HepG2 (cell line): ENCODE data around the gene KRT82. TPM values are rescaled to one million over a fixed set of nuclear protein-coding genes. Genes with fewer than 3 reads are reported as not detected.

Experiments
- ATAC-seq: fragments of 200-7000 bp; cut with Tn5 transposase; 3 replicates; pipeline ENCODE4 v1.9.1; 2020; ENCODE audit warnings: mild to moderate bottlenecking, moderate library complexity
- BruUV-seq: library from RNA; stranded (reverse); fragments of 400-500 nt; replicated peaks from 2 replicates; lab custom pipeline; 2021; lab: Mats Ljungman, UMichigan
- CTCF ChIA-PET: fragments of 300-600 bp; formaldehyde crosslinking; extraction: SDS; loops from one replicate; lab custom pipeline; 2021; ENCODE audit warnings: low total read pairs, inconsistent platforms, low intra/inter-chr PET ratio; lab: Yijun Ruan, JAX
- POLR2A ChIA-PET: fragments of 350-600 bp; sonication (Branson Sonifier 250); formaldehyde crosslinking; loops from one replicate; lab custom pipeline; 2020; ENCODE audit warnings: antibody characterized with exemption, inconsistent platforms; lab: Yijun Ruan, JAX
- DNase-seq: peaks from one replicate; pipeline ENCODE4 v3.0.0-alpha.2; 2015; ENCODE audit warnings: low spot score
- FAIRE-seq: peaks from 3 replicates; lab custom pipeline; 2011; peaks lifted over from hg19 to GRCh38; lab: Jason Lieb, UNC
- H2AFZ ChIP-seq: one replicate; pipeline ENCODE4 v1.6.1; 2011; ENCODE audit warnings: low read length, inconsistent platforms
- H3K27ac ChIP-seq: fragments of 300-600 bp; 3 replicates; pipeline ENCODE4 v1.8.0; 2011; ENCODE audit warnings: mixed run types, mild to moderate bottlenecking, mixed read lengths, low read length, inconsistent platforms; ENCODE audit not compliant: insufficient read depth; ENCODE audit errors: extremely low read length
- H3K27me3 ChIP-seq, 2 experiments: fragments of 200-600 bp in 1 of 2; 2 replicates in 1 of 2; 3 replicates in 1 of 2; pipeline versions ENCODE4 v1.6.0 to v1.8.0; 2011; ENCODE audit warnings: low read length in 2 of 2, mild to moderate bottlenecking in 2 of 2, moderate library complexity in 2 of 2, inconsistent platforms in 1 of 2; ENCODE audit not compliant: insufficient read depth in 2 of 2, control insufficient read depth in 1 of 2
- H3K36me3 ChIP-seq, 2 experiments: fragments of 200-600 bp in 1 of 2; replicated peaks in 1 of 2; 2 replicates in 1 of 2; 3 replicates in 1 of 2; pipeline versions ENCODE4 v1.5.1 to v1.8.0; 2011; ENCODE audit warnings: low read length in 2 of 2, inconsistent platforms in 1 of 2; ENCODE audit not compliant: insufficient read depth in 2 of 2, control insufficient read depth in 1 of 2
- H3K4me1 ChIP-seq: 2 replicates; pipeline ENCODE4 v1.5.1; 2012; ENCODE audit warnings: low read length, inconsistent platforms; ENCODE audit not compliant: insufficient read depth
- H3K4me2 ChIP-seq: 2 replicates; pipeline ENCODE4 v1.6.0; 2011; ENCODE audit warnings: low read depth, low read length, inconsistent platforms
- H3K4me3 ChIP-seq, 3 experiments: fragments of 200-600 bp in 1 of 3; sonication (generic), shearing (Covaris generic) in 1 of 3; replicated peaks in 1 of 3; 2 replicates each; pipeline ENCODE4 v1.5.1; 2011 to 2016; ENCODE audit warnings: low read length in 3 of 3, inconsistent platforms in 2 of 3, low read depth in 2 of 3, mild to moderate bottlenecking in 2 of 3, control low read depth in 1 of 3, mixed read lengths in 1 of 3; ENCODE audit not compliant: insufficient read depth in 1 of 3
- H3K79me2 ChIP-seq: one replicate; pipeline ENCODE4 v1.6.1; 2011; ENCODE audit warnings: low read length, inconsistent platforms; ENCODE audit not compliant: insufficient read depth
- H3K9ac ChIP-seq: 2 replicates; pipeline ENCODE4 v1.6.0; 2011; ENCODE audit warnings: mild to moderate bottlenecking, low read depth, low read length, inconsistent platforms; ENCODE audit not compliant: insufficient read depth
- H3K9me3 ChIP-seq: 2 replicates; pipeline ENCODE4 v1.5.1; 2012; ENCODE audit warnings: mild to moderate bottlenecking, low read length
- H4K20me1 ChIP-seq: 2 replicates; pipeline ENCODE4 v1.6.0; 2011; ENCODE audit warnings: inconsistent platforms, mild to moderate bottlenecking, low read length, moderate library complexity; ENCODE audit not compliant: insufficient read depth
- ATF4 ChIP-seq, 2 experiments: fragments of 450-650 bp in 1 of 2; sonication (generic) in 1 of 2; formaldehyde crosslinking; IDR thresholded peaks; 2 replicates each; pipeline versions ENCODE4 v1.5.0 to v1.8.0; 2020 to 2022; ENCODE audit warnings: mild to moderate bottlenecking in 1 of 2, missing genetic modification reagents in 1 of 2
- CREB3 ChIP-seq: sonication (generic); formaldehyde crosslinking; IDR thresholded peaks from 2 replicates; pipeline ENCODE4 v1.5.0; 2020; ENCODE audit warnings: missing genetic modification reagents
- ELF4 ChIP-seq: sonication (generic); formaldehyde crosslinking; IDR thresholded peaks from 2 replicates; pipeline ENCODE4 v1.5.0; 2020; ENCODE audit warnings: missing genetic modification reagents, mild to moderate bottlenecking, moderate library complexity, borderline replicate concordance
- GABPA ChIP-seq, 2 experiments: IDR thresholded peaks; 2 replicates each; pipeline ENCODE4 v1.6.1; 2011 to 2016; ENCODE audit warnings: low read depth in 2 of 2, low read length in 1 of 2, missing biosample characterization in 1 of 2, missing genetic modification characterization in 1 of 2
- HHEX ChIP-seq: IDR thresholded peaks from 2 replicates; pipeline ENCODE4 v1.6.1; 2016; ENCODE audit warnings: control low read depth
- MAX ChIP-seq: IDR thresholded peaks from 2 replicates; pipeline ENCODE4 v1.6.1; 2012; ENCODE audit warnings: inconsistent platforms
- MIER2 ChIP-seq: IDR thresholded peaks from 2 replicates; pipeline ENCODE4 v1.6.1; 2016; ENCODE audit warnings: missing biosample characterization, missing genetic modification reagents
- NBN ChIP-seq: fragments of 450-650 bp; conservative IDR thresholded peaks from 2 replicates; pipeline ENCODE4 v1.6.1; 2017
- NCOR1 ChIP-seq: fragments of 200-600 bp; sonication (generic); IDR thresholded peaks from 2 replicates; pipeline ENCODE4 v1.7.0; 2017; ENCODE audit warnings: antibody characterized with exemption, low read length, borderline replicate concordance
- SMAD3 ChIP-seq: sonication (generic); formaldehyde crosslinking; IDR thresholded peaks from 2 replicates; pipeline ENCODE4 v1.4.0; 2020; ENCODE audit warnings: missing genetic modification reagents
- SOX5 ChIP-seq: IDR thresholded peaks from 2 replicates; pipeline ENCODE4 v1.6.1; 2016; ENCODE audit warnings: borderline replicate concordance
- TIGD3 ChIP-seq: sonication (generic); formaldehyde crosslinking; IDR thresholded peaks from 2 replicates; pipeline ENCODE4 v1.5.1; 2020; ENCODE audit warnings: mild to moderate bottlenecking, missing genetic modification reagents, borderline replicate concordance
- ZNF317 ChIP-seq: sonication (generic); formaldehyde crosslinking; IDR thresholded peaks from 2 replicates; pipeline ENCODE4 v1.5.0; 2020; ENCODE audit warnings: mild to moderate bottlenecking, missing genetic modification reagents
- ZNF557 ChIP-seq: sonication (generic); formaldehyde crosslinking; IDR thresholded peaks from 2 replicates; pipeline ENCODE4 v1.4.0; 2020; ENCODE audit warnings: missing genetic modification reagents
- WGBS: methylation state at CpG from one replicate; pipeline ENCODE4 v1.1.6; 2017; ENCODE audit warnings: low lambda C conversion rate; 5-methylcytosine and 5-hydroxymethylcytosine counted together
- in situ Hi-C: cut with HindIII; loops from 2 replicates; pipeline ENCODE4 v1.10.0; 2017; ENCODE audit warnings: low pct_unique_long_range_greater_than_20kb; ENCODE audit not compliant: extremely low pct_ligation_motif_present
- intact Hi-C: fragments of 100-400 bp; cut with micrococcal nuclease; formaldehyde crosslinking; loops from one replicate; pipeline ENCODE4 v1.10.0; 2022; ENCODE audit not compliant: unreplicated experiment
- polyA plus RNA-seq, 8 experiments: library from polyadenylated mRNA; depleted of rRNA in 3 of 8; stranded (reverse) in 7 of 8; unstranded in 1 of 8; fragments of >200 nt; fragmentation: Illumina TruSeq in 4 of 8; extraction: Trizol in 4 of 8; gene quantifications; 2 replicates each; pipeline versions ENCODE4 v1.2.1 to v1.2.3, GENCODE V29; 2011 to 2016; ENCODE audit warnings: low read depth in 4 of 8, missing spikeins in 1 of 8, mixed read lengths in 1 of 8; ENCODE audit not compliant: insufficient read depth in 1 of 8
- total RNA-seq, 5 experiments: library from RNA; depleted of rRNA; stranded (reverse); fragments of >200 nt; fragmentation: Illumina TruSeq; extraction: Trizol; gene quantifications; 2 replicates each; pipeline ENCODE4 v1.2.3, GENCODE V29; 2016; ENCODE audit warnings: low read depth in 1 of 5
- TF ChIP-seq, protein P1 (sequence below): IDR thresholded peaks from 2 replicates; pipeline ENCODE4 v1.6.1; 2018; ENCODE audit warnings: missing genetic modification reagents
- TF ChIP-seq, protein P2 (sequence below): sonication (generic); formaldehyde crosslinking; IDR thresholded peaks from 2 replicates; pipeline ENCODE4 v1.5.1; 2020; ENCODE audit warnings: missing genetic modification reagents, mild to moderate bottlenecking, borderline replicate concordance
- TF ChIP-seq, protein P3 (sequence below): sonication (generic); formaldehyde crosslinking; IDR thresholded peaks from 2 replicates; pipeline ENCODE4 v1.5.0; 2020; ENCODE audit warnings: mild to moderate bottlenecking, missing genetic modification reagents

Gene KRT82
- total and polyA plus RNA-seq, 2 of the 13 experiments (the other 11 are each of a cell fraction or from before 2014, with no cell fraction given): not detected

DNA sequence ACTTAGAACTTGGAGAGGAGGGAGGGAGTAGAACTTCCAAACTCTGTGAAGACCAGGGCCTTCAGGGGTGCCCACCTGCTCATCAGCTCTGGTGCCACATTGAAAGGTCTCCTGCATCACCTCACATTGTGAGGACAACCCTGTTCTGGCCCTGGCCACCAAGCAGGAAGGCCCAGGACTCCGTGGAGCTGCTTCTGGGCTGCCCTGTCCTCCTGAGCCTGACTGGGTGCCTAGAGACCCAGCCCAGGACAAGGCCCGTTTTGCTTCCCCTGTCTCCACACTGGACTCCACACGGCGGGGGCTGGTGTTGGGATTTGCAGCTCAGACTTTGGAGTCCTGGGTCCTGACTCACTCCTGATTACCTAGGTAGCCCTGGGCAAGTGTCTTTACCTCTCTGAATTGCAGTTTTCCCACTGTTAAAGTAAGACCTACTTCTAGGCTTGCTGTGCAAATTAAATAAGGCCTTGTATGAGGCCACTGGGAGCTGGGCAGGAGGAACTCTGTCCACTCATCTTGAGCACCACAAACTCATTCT, 12.5 kb upstream of the KRT82 start:
- no peak for ATAC-seq
- intact Hi-C loops: no loop called here

More for the DNA sequence above, 12.5 kb upstream of the KRT82 start:
- no peak for TF ChIP-seq MIER2 (CRISPR knock-in tag)
- TF ChIP-seq SMAD3 (CRISPR knock-in tag): no peak
- TF ChIP-seq NBN: no peak
- TF ChIP-seq ZNF317 (CRISPR knock-in tag): no peak
- no peak for TF ChIP-seq TIGD3
- TF ChIP-seq SOX5 (CRISPR knock-in tag): no peak
- TF ChIP-seq GABPA (IDR thresholded peaks at IDR 0.05; ENCODE audit: low read depth, low read length): no peak
- no peak for TF ChIP-seq GABPA (CRISPR knock-in tag; IDR thresholded peaks at IDR 0.05; ENCODE audit: low read depth)
- no peak for TF ChIP-seq ATF4 (CRISPR knock-in tag; IDR thresholded peaks at IDR 0.05)
- no peak for TF ChIP-seq ELF4 (CRISPR knock-in tag)
- no peak for TF ChIP-seq MAX
- TF ChIP-seq ZNF557: no peak
- TF ChIP-seq, protein P1, sequence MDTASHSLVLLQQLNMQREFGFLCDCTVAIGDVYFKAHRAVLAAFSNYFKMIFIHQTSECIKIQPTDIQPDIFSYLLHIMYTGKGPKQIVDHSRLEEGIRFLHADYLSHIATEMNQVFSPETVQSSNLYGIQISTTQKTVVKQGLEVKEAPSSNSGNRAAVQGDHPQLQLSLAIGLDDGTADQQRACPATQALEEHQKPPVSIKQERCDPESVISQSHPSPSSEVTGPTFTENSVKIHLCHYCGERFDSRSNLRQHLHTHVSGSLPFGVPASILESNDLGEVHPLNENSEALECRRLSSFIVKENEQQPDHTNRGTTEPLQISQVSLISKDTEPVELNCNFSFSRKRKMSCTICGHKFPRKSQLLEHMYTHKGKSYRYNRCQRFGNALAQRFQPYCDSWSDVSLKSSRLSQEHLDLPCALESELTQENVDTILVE (CRISPR knock-in tag): no peak
- TF ChIP-seq, protein P2, sequence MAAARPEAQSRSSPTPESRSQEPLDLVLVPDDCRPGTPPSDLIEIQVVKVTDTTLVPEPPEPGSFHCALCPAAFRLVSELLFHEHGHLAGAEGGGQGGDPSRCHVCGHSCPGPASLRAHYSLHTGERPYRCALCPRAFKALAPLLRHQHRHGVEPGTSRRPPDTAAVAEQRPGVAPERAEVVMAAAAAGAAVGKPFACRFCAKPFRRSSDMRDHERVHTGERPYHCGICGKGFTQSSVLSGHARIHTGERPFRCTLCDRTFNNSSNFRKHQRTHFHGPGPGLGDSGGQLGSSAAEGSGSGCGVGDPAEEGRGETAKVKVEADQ (CRISPR knock-in tag): no peak
- TF ChIP-seq NCOR1: no peak
- TF ChIP-seq HHEX (CRISPR knock-in tag): no peak
- TF ChIP-seq, protein P3, sequence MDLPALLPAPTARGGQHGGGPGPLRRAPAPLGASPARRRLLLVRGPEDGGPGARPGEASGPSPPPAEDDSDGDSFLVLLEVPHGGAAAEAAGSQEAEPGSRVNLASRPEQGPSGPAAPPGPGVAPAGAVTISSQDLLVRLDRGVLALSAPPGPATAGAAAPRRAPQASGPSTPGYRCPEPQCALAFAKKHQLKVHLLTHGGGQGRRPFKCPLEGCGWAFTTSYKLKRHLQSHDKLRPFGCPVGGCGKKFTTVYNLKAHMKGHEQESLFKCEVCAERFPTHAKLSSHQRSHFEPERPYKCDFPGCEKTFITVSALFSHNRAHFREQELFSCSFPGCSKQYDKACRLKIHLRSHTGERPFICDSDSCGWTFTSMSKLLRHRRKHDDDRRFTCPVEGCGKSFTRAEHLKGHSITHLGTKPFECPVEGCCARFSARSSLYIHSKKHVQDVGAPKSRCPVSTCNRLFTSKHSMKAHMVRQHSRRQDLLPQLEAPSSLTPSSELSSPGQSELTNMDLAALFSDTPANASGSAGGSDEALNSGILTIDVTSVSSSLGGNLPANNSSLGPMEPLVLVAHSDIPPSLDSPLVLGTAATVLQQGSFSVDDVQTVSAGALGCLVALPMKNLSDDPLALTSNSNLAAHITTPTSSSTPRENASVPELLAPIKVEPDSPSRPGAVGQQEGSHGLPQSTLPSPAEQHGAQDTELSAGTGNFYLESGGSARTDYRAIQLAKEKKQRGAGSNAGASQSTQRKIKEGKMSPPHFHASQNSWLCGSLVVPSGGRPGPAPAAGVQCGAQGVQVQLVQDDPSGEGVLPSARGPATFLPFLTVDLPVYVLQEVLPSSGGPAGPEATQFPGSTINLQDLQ (CRISPR knock-in tag): no peak
- TF ChIP-seq CREB3: no peak
- Histone ChIP-seq H3K9ac (no peak overlapping the region), H3K9me3 (no peaks in the 10 kb centered on the region), H3K79me2 (no peaks in the 10 kb centered on the region), H4K20me1 (no peaks in the 10 kb centered on the region), H2AFZ (no peak overlapping the region), H3K27me3 (peaks cover 0 to 16% of the 10 kb centered on the region in 2 experiments; a peak in 1 of 5 replicates), H3K4me3 (no peak overlapping the region), H3K4me2 (no peak overlapping the region), H3K4me1 (no peaks in the 10 kb centered on the region), H3K36me3 (no peaks in the 10 kb centered on the region), H3K27ac (no peak overlapping the region)
- in situ Hi-C loops: no loop called here
- ChIA-PET POLR2A (no interaction called here), CTCF (no interaction called here)
- FAIRE-seq: no peak
- no peak for DNase-seq
- no TSS peak for BruUV-seq
- no CpG with 5 or more reads among the region's 4 CpGs for WGBS
